Measurements from ENCODE around the gene HPDL.
A peak's percentile ranks its signal among the peaks of the same experiment; 100 is the strongest.
"Not testable (repeated sequence)": the region's sequence is repeated elsewhere in the genome, so short reads cannot be mapped to it uniquely, and the experiment has no call there.

Gene HPDL

DNA sequence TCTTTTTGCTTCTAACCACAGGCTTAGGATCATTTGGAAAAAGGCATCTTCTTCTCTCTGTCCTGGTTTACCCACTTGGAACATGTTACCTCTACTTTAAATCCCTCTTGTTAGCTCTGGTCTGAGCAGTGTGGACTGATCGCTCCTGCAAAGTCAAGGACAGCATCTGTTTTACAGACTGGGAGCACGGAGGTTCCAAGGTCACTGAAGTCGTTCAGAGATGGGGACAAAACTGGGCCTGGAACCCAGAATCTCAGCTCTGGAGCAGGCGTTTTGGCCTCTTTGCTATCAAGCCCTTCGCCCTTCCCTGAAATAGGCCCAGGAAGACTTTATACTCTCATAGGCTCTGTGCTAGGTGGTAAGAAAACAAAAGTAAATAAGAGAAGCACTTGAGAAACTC is 24.8 kb downstream of the HPDL start:
- DNase-seq (ENCODE audit: low read depth in 2 of 2): no peak

DNA sequence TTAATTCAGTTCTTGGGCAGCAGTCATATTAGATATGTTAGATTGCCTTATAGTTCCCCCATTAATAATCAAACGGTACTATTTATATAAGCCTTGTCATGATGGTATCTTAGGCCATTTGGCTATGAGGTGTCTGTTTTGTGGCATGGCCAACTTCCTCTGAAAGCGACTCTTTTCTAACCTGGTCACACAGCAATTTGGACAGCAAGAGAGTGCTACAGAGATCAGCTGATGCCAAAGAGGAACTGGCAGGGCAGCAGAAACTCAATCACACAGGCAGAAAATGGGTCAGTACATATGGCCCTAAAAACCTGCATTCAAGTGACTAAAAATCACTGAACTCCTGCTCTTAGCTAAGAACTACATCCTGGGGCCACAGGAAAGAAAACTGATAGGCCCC is 27.0 kb downstream of the HPDL start:
- DNase-seq (ENCODE audit: low read depth in 2 of 2): no peak

DNA sequence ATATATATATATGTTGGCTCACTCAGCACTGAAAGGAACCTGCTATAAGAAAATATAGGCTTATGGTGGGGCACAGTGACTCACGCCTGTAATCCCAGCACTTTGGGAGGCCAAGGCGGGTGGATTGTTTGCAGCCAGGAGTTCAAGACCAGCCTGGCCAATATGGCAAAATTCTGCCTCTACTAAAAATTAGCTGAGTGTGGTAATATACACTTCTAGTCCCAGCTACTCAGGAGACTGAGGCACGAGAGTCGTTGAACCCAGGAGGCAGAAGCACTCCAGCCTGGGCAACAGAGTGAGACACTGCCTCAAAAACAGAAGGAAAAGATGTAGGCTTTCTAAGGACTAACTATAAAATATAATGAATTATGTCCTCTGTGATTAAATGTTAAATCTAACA is 28.1 kb downstream of the HPDL start:
- DNase-seq (ENCODE audit: low read depth in 2 of 2): no peak

DNA sequence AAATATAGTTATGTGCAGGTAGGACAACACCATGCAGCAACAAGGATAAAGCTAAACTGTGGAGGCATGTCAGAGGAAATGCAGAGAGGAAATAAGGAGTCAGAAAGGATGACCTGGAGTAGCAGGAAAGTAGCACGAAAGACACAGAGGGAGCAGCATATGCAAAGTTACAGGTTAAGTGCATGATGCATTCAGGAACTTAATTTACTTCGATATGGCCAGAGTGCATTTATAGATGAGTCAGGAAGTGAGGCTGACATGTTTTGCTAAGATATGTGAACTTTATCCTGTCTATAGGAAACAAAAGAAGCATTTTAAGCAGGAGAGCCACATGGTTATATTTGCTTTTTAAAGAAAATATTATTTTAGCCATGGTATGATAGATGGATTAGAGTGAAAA is 29.0 kb downstream of the HPDL start:
- no peak for DNase-seq (ENCODE audit: low read depth in 2 of 2)

DNA sequence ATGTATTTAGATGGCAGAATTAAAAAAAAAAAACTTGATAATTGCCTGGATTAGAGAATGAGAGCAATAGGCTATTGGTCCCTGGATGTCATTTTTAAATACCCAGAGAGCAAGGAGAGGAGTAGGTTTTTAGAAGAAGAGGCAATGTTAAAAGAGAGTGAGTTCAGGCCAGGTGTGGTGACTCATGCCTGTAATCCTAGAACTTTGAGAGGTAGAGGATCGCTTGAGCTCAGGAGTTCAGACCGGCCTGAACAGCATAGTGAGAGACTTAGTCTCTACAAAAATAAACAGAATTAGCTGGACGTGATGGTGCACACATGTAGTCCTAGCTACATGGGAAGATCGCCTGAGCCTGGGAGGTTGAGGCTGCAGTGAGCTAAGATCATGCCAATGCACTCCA is 29.5 kb downstream of the HPDL start:
- no peak for DNase-seq (ENCODE audit: low read depth in 2 of 2)

DNA sequence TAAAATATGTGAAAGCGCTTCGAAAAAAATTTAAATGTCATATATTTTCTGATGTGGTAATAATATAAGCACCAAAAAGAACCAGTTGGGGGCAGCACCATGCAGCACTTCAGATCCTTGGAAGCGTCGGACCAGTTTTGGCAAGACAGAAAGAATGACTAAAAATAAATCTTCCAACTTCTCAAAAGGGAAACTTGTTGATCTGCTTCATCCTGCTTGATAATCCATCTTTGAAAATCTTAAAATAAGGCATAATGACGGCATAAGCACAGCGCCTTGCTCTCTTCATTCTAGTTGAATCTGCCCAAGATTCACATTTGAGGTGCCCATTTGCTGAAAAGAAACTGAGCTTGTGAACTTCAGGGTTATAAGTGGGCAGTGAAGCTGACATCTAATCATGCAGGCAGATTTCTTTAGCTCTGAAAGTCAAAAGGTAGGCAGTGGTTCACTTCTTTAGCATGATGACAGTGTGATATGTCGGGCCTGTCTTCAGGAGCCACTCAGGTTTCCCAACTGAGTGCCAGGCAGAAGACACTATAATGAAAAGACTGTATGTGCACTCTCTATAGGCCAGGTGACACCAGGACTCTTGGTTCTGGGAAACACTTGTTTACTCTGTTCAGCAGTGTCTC is 33.3 kb downstream of the HPDL start:
- DNase-seq (ENCODE audit: low read depth in 2 of 2): peak in 1 of 2 donors; percentile 28

DNA sequence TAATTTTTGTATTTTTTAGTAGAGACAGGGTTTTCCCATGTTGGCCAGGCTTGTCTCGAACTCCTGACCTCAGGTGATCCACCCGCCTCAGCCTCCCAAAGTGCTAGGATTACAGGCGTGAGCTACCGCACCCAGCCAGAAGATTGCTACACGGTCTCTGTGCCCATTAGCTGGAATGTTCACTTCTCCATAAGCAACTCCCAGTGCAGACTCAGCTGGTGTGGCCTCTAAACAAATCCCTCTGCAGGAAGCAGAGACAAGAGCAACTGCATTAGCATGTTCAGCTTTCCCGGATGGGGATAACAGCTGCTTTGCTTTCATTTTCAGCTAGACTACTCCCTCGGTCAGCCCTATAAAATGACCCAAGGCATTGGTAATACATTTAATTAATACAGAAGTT is 34.3 kb downstream of the HPDL start:
- not testable (repeated sequence) for DNase-seq (ENCODE audit: low read depth in 2 of 2)

DNA sequence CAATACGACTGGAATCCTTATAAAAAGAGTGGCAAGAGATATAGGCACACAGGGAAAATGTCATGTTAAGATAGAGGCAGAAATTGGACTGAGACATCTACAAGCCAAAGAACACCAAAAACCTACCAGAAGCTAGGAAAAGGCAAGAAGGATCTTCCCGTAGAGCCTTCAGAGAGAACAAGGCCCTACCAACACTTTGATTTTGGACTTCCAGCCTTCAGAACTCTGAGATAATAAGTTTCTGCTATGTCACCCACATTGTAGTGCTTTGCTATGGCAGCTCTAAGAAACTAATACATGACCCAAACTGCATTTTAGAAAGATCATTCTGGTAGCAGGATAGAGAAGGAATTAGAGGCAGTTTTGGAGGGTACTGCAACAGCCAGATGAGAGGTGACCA is 37.6 kb downstream of the HPDL start:
- DNase-seq (ENCODE audit: low read depth in 2 of 2): no peak

DNA sequence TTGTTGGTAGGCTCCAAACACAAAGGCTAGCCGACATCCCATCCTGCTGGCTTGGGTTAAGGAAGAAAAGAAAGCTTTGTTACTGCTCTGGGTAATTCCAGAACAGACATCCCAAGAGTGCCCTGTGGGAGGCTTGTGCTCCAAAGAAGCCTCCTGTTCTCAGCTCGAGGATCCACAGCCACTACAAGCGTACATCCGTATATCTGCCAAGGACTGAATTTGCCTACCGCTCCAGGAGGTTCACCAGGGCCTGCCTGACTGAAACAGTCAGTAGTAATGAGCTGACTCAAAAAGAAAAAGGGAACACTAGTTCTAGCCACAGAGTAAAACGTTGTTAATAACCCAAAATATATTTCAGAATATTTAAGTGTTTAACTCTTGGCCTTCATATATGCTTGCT is 38.4 kb downstream of the HPDL start:
- DNase-seq (ENCODE audit: low read depth in 2 of 2): no peak

DNA sequence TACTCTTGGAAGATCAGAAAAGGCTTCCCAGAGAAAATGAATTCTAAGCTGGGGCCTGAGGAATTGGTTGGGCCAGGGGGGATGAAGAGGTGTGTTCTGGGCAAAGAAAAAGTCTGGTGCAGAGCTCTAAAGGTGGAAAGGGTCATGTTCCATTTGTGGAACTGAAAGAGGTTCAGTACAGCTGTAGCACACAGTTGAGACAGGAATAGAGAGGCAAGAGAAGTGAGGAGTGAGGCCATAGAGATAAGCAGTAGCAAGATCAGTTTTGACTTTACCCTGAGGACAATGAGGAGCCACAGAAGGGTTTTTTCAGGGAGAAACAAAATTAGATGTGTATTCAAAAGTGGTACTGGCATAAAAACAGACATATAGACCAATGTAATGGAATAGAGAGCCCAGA is 43.9 kb downstream of the HPDL start:
- DNase-seq (ENCODE audit: low read depth in 2 of 2): no peak

DNA sequence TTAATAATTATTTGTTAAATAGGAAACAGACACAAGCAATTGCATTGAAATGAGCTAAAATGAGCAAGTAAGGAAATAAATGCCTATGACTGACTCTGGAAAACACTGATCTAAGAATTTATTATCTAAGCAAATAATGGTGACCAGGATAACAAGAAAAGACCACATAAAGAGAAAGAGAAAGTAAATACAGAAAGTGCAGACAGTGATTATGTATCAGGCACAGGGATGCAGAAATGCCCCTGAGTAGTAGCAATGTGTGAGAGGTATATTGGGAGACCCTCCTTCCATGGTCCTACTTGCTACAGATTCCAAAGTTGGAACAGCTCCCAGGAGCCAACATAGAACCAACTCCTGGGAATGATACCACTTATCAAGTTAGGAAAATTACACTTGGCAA is 46.9 kb downstream of the HPDL start:
- DNase-seq (ENCODE audit: low read depth in 2 of 2): no peak

DNA sequence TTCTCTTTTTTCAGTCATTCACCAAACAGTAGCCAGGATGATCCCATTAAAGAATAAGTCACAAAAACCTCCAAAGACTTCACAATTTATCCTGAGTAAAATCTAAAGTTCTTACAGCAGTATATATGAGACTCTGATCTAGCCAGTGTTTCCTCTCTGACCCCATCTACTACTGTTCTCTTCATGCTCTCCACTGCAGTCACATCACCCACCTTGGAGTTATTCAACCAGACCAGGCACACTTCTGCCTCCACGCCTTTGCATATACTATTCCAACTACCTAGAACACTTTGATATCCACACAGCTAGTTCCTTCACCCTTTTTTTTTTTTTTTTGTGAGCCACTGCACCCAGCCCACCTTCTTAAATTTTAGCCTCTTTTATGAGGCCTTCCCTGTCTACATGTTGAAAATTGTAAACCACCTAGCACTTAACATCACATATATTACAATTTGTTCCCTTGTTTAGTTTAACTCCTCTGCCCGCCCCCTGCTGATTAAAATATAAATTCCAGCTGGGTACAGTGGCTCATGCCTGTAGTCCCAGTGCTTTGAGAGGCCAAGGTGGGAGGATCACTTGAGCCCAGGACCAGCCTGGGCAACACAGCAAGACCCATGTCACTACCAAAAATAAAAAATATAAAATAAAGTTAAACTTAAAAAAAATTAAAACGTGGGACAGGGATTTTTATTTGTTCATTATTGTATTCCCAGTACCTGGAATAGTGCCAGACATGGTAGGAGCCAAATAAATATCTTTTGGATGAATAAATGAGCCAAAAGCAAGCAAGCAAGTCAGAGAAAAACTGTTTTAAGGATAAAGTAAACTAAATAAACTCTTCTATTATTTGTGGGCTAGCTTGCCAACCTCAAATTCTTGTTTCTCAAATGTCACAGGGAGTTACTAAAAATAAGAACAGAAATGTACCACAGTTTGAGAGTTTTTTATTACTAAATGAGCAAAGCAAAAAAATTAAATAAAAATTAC is 48.7 kb downstream of the HPDL start:
- no peak for DNase-seq (ENCODE audit: low read depth in 2 of 2)

DNA sequence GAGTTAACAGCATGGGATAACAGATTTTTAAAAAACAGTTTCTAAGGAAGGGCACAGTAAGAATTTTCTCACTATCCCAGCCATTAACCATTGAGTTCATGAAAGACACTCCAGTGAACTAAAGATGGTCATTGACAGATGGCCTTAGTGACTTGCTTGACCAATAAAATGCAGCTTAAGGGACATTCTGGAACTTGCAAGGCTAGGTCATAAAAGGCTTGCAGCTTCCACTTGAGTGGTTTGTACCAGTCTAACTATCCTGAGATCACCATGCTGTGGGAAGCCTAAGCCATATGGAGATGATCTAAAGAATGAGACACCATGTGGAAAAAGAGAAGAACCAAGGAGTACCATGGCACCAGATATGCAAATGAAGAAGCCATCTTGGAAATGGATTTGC is 51.5 kb downstream of the HPDL start:
- DNase-seq (ENCODE audit: low read depth in 2 of 2): no peak
